HEK293T (cell line): ENCODE data around the gene OPRL1.

Experiments used
- ARNT ChIP-seq: fragments of 450-650 bp; IDR thresholded peaks from 2 replicates; pipeline ENCODE4 v1.6.1; 2017; ENCODE audit warnings: mild to moderate bottlenecking
- FOXA1 ChIP-seq: fragments of 450-650 bp; IDR thresholded peaks from 2 replicates; pipeline ENCODE4 v1.6.1; 2016; ENCODE audit warnings: mild to moderate bottlenecking
- FOXM1 ChIP-seq: fragments of 450-650 bp; IDR thresholded peaks from 2 replicates; pipeline ENCODE4 v1.6.1; 2017; ENCODE audit warnings: mild to moderate bottlenecking, borderline replicate concordance
- SUZ12 ChIP-seq: fragments of 450-650 bp; IDR thresholded peaks from 2 replicates; pipeline ENCODE4 v1.6.1; 2016; ENCODE audit warnings: mild to moderate bottlenecking
- TARDBP ChIP-seq: fragments of 450-650 bp; IDR thresholded peaks from 2 replicates; pipeline ENCODE4 v1.6.1; 2016

GRCh38 chr20:64037498-64038213 is 42.2 kb upstream of the OPRL1 start:
- TF ChIP-seq SUZ12: no peak
- TF ChIP-seq FOXM1: no peak
- no peak for TF ChIP-seq TARDBP
- no peak for TF ChIP-seq FOXA1
- TF ChIP-seq ARNT: no peak
